SK-N-SH treated with all-trans-retinoic acid at 6 μM for 48 hours (cell line): Measurements from ENCODE around the gene FBXW4.

Experiments
- ISL1 ChIP-seq: fragments of 250-450 bp; sonication (Bioruptor Pico); IDR thresholded peaks from 2 replicates; pipeline ENCODE4 v2.1.2; 2022; ENCODE audit warnings: mild to moderate bottlenecking, moderate library complexity
- TOX ChIP-seq: fragments of 250-450 bp; sonication (Bioruptor Pico); IDR thresholded peaks from 2 replicates; pipeline ENCODE4 v1.8.0; 2021; ENCODE audit warnings: mild to moderate bottlenecking, moderate library complexity, borderline replicate concordance
- ZC3H10 ChIP-seq: fragments of 250-450 bp; sonication (Bioruptor Pico); IDR thresholded peaks from 2 replicates; pipeline ENCODE4 v1.5.1; 2021; ENCODE audit warnings: mild to moderate bottlenecking, moderate library complexity
- ZFP30 ChIP-seq: fragments of 450-650 bp; formaldehyde crosslinking; IDR thresholded peaks from 2 replicates; pipeline ENCODE4 v1.5.0; 2022; ENCODE audit warnings: mild to moderate bottlenecking, moderate library complexity
- ZNF565 ChIP-seq: fragments of 450-650 bp; formaldehyde crosslinking; conservative IDR thresholded peaks from 2 replicates; pipeline ENCODE4 v1.5.0; 2020; ENCODE audit warnings: low read depth, mild to moderate bottlenecking, moderate library complexity
- TF ChIP-seq, protein P1 (sequence below): fragments of 250-450 bp; sonication (Bioruptor Pico); IDR thresholded peaks from 2 replicates; pipeline ENCODE4 v1.8.0; 2020; ENCODE audit warnings: mild to moderate bottlenecking, moderate library complexity, borderline replicate concordance

GRCh38 chr10:101577121-101577871 lies 117.7 kb downstream of the FBXW4 start:
- TF ChIP-seq ISL1 (CRISPR knock-in tag) (no peak), ZFP30 (CRISPR knock-in tag) (no peak), ZC3H10 (CRISPR knock-in tag) (no peak), TOX (CRISPR knock-in tag) (no peak), ZNF565 (CRISPR knock-in tag) (no peak)
- TF ChIP-seq, protein P1, sequence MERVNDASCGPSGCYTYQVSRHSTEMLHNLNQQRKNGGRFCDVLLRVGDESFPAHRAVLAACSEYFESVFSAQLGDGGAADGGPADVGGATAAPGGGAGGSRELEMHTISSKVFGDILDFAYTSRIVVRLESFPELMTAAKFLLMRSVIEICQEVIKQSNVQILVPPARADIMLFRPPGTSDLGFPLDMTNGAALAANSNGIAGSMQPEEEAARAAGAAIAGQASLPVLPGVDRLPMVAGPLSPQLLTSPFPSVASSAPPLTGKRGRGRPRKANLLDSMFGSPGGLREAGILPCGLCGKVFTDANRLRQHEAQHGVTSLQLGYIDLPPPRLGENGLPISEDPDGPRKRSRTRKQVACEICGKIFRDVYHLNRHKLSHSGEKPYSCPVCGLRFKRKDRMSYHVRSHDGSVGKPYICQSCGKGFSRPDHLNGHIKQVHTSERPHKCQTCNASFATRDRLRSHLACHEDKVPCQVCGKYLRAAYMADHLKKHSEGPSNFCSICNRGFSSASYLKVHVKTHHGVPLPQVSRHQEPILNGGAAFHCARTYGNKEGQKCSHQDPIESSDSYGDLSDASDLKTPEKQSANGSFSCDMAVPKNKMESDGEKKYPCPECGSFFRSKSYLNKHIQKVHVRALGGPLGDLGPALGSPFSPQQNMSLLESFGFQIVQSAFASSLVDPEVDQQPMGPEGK: no peak
